BLaER1 treated with 17β-estradiol and CSF1 and Interleukin-3, amounts not matched to agents 10 nM and 100 nM (cell line): ENCODE results near the gene GNB1L.

ENCODE experiments used
- H3K27ac ChIP-seq, 11 experiments: shearing (Covaris generic); formaldehyde crosslinking; 2 replicates each; pipeline ENCODE4 v1.8.1; 2022
- H3K27me3 ChIP-seq, 11 experiments: shearing (Covaris generic); formaldehyde crosslinking; 2 replicates each; pipeline ENCODE4 v1.8.1; 2022
- H3K36me3 ChIP-seq, 11 experiments: shearing (Covaris generic); formaldehyde crosslinking; 2 replicates each; pipeline ENCODE4 v1.8.1; 2022
- H3K4me1 ChIP-seq, 10 experiments: shearing (Covaris generic); formaldehyde crosslinking; 2 replicates each; pipeline ENCODE4 v1.8.1; 2022
- H3K4me2 ChIP-seq, 11 experiments: shearing (Covaris generic); formaldehyde crosslinking; 2 replicates each; pipeline ENCODE4 v1.8.1; 2022
- H3K4me3 ChIP-seq, 10 experiments: shearing (Covaris generic); formaldehyde crosslinking; 2 replicates each; pipeline ENCODE4 v1.8.1; 2022
- H3K9ac ChIP-seq, 11 experiments: shearing (Covaris generic); formaldehyde crosslinking; 2 replicates each; pipeline ENCODE4 v1.8.1; 2022
- H3K9me3 ChIP-seq, 11 experiments: shearing (Covaris generic); formaldehyde crosslinking; replicated peaks in 1 of 11; 2 replicates each; pipeline ENCODE4 v1.8.1; 2022
- H4K20me1 ChIP-seq, 11 experiments: shearing (Covaris generic); formaldehyde crosslinking; 2 replicates each; pipeline ENCODE4 v1.8.1; 2022
- Cebpa-rat ChIP-seq, 11 experiments: shearing (Covaris generic); IDR thresholded peaks; 2 replicates each; pipeline ENCODE4 v1.8.1; 2022

GNB1L gene

DNA sequence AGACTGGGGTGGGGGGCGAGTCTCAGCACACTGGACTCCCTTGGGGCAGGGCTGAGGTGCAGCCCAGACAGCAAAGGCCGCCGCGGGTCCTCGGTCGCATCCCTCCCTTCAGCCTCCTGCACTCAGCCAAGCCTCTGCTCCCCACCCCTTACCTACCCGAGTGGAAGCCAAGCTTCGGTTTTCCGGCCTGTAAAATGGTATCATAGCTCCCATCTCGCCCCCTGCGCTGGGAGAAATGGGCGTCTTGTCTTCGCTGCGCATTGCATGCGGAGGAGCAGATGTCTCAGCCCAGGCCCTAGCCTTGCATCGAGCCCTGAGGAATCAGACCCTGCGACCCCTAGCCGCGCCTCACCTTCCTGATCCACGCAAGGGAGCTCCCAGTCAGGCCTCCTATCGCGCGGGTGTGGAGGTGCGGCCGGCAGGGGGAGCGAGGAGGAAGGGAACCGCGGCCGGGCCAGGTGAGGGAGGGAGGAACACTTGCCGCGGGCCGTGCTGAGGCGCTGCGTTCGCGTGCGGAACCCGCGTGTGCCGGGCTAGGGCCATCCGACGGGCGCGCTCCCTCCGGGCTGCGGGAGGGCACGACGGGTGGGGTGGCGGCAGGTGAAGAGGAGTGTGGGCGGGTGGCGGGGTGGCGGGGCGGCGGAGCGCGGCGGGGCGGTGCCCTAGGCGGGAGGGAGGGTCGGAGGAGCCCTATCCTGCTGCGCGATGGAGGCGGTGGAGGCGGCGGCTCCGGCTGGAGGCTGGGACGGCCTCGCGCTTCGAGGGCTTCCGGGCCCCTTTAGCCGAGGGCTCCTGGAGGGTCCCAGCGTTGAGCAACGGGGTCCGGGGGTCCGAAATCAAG, 98.2 kb downstream of the GNB1L start:
- Histone ChIP-seq H3K4me2 (peak overlapping the region; percentile 47 to 91 (median 64)), H3K27ac (no peak overlapping the region), H3K4me1 (peaks cover 7 to 31% (median 22%) of the 10 kb centered on the region in 10 experiments; a peak in 18 of 20 replicates), H3K27me3 (peaks cover 99 to 100% (median 100%) of the 10 kb centered on the region in 11 experiments), H4K20me1 (peaks cover 0 to 90% (median 64%) of the 10 kb centered on the region in 11 experiments; a peak in 17 of 22 replicates), H3K9me3 (no peaks in the 10 kb centered on the region), H3K9ac (no peak overlapping the region), H3K36me3 (no peaks in the 10 kb centered on the region), H3K4me3 (peak overlapping the region in 8 of 10 experiments; percentile 18 to 51 (median 34); a peak in 11 of 20 replicates)
- no peak for TF ChIP-seq Cebpa-rat (IDR thresholded peaks at IDR 0.05)

- Histone ChIP-seq H3K4me2 (peak overlapping the region in 8 of 11 experiments; percentile 47 to 87 (median 64); a peak in 9 of 22 replicates), H4K20me1 (peaks cover 0 to 89% (median 60%) of the 10 kb centered on the region in 11 experiments; a peak in 17 of 22 replicates), H3K9ac (no peak overlapping the region), H3K9me3 (no peaks in the 10 kb centered on the region), H3K4me1 (peaks cover 7 to 25% (median 19%) of the 10 kb centered on the region in 10 experiments; a peak in 18 of 20 replicates), H3K36me3 (no peaks in the 10 kb centered on the region), H3K27ac (no peak overlapping the region), H3K27me3 (peaks cover 97 to 100% (median 100%) of the 10 kb centered on the region in 11 experiments), H3K4me3 (peak overlapping the region in 1 of 10 experiments; percentile 38; a peak in 1 of 20 replicates)
- no peak for TF ChIP-seq Cebpa-rat (IDR thresholded peaks at IDR 0.05)
Observed at GRCh38 chr22:19755722-19756287, 98.9 kb downstream of the GNB1L start.

DNA sequence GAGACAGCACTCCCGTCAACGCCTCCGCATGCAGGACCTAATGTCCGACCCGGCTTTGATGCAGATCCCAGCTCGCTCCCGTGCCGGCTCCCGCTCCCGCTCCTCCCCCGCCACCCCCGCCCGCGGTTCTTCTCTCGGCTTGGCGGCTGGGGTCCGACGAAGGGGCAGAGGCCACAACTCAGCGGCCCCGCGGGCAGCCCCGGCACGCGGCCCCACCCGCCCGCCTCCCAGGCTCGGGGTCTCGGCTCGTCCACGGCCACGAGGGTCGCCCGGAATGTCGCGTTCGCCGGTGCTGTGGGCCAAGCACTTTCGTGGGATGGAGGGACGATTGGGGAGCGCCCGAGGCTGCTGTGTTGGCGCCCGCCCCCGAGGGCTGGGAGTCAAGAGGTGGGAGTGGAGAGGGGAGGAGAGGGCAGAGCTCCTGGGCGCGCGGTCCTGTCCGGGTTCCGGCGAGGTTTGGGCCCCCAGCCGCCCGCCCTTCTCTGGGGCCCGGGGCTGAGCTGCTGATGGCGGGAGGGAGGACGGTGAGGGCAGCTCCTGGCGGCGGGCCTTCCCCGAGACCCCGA, 99.4 kb downstream of the GNB1L start:
- H3K4me2 ChIP-seq, result no peak overlapping the region
- no peak overlapping the region for H3K9ac ChIP-seq
- no peak overlapping the region for H3K27ac ChIP-seq
- no peak for TF ChIP-seq Cebpa-rat (IDR thresholded peaks at IDR 0.05)
- H3K4me3 ChIP-seq, result no peak overlapping the region
- H3K9me3 ChIP-seq, result no peaks in the 10 kb centered on the region
- H3K27me3 ChIP-seq, result peaks cover 92 to 98% (median 96%) of the 10 kb centered on the region in 11 experiments
- peaks cover 7 to 25% (median 19%) of the 10 kb centered on the region in 10 experiments; a peak in 18 of 20 replicates for H3K4me1 ChIP-seq
- H4K20me1 ChIP-seq, result peaks cover 0 to 89% (median 60%) of the 10 kb centered on the region in 11 experiments; a peak in 17 of 22 replicates
- H3K36me3 ChIP-seq, result no peaks in the 10 kb centered on the region

DNA sequence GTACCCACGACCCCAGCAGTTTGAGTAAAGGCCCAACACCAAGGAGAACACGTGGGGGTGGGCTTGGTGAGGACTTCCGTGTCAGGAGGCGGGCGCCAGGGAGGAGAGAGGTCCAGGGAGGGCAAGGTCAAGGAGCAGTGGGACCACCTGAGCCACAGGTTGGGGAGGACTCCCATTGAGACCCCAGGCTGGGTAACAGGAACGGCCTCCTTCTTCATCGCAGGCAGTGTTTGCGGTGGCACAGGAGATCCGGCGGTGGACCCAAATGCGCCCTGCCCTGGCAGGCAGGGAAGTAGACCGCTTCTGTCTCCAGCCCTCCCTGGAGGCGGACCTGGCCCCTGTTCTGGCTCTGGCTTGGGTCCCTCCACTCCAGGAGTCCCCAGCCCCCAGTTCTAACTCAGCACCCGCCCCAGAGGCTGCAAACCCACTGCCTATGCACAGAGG, 100.0 kb downstream of the GNB1L start:
- no peaks in the 10 kb centered on the region for H3K36me3 ChIP-seq
- TF ChIP-seq Cebpa-rat (IDR thresholded peaks at IDR 0.05), result no peak
- H4K20me1 ChIP-seq, result peaks cover 0 to 88% (median 56%) of the 10 kb centered on the region in 11 experiments; a peak in 17 of 22 replicates
- H3K4me3 ChIP-seq, result no peak overlapping the region
- H3K9me3 ChIP-seq, result no peaks in the 10 kb centered on the region
- peaks cover 7 to 23% (median 19%) of the 10 kb centered on the region in 10 experiments; a peak in 18 of 20 replicates for H3K4me1 ChIP-seq
- no peak overlapping the region for H3K27ac ChIP-seq
- H3K27me3 ChIP-seq, result peaks cover 87 to 98% (median 96%) of the 10 kb centered on the region in 11 experiments
- no peak overlapping the region for H3K4me2 ChIP-seq
- no peak overlapping the region for H3K9ac ChIP-seq

DNA sequence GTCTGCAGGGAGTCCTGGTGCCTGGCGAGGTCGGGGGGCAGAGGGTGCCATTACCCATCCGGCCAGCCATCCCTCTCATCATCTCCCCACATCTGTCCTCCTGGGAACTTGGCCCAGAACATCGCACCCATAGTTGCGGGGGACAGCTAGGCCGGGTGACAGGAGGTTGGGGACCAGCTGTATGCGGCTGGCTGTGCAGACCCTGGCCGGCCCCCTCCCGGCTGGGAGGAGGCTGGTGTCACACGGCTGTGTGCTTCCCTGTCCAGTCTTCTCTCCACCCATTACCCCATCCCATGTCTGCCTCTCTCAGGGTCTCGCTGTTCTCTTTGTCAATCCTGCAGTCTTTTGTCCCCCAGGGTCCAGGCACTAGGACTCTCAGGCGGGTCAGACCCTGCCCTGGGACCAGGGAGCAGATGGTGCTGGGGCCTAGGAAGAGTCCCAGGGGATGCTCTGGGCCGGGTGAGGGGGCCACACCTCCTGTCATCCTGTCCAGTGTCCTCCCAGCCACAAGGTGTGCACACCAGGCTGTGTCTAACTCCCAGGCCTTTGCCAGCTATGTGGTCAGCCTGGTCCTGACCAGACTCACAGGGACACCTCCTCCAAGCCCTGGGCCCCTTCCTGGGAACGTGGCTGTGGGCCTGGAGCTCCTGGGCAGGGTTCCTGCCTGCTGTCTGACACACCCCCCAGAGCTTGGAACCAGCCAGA, 100.5 kb downstream of the GNB1L start:
- no peaks in the 10 kb centered on the region for H3K36me3 ChIP-seq
- H3K27me3 ChIP-seq, result peaks cover 81 to 98% (median 96%) of the 10 kb centered on the region in 11 experiments
- H3K27ac ChIP-seq, result no peak overlapping the region
- no peaks in the 10 kb centered on the region for H3K9me3 ChIP-seq
- no peak overlapping the region for H3K9ac ChIP-seq
- H3K4me3 ChIP-seq, result no peak overlapping the region
- TF ChIP-seq Cebpa-rat (IDR thresholded peaks at IDR 0.05), result no peak
- H4K20me1 ChIP-seq, result peaks cover 0 to 88% (median 50%) of the 10 kb centered on the region in 11 experiments; a peak in 17 of 22 replicates
- peaks cover 7 to 23% (median 17%) of the 10 kb centered on the region in 10 experiments; a peak in 18 of 20 replicates for H3K4me1 ChIP-seq
- H3K4me2 ChIP-seq, result no peak overlapping the region

DNA sequence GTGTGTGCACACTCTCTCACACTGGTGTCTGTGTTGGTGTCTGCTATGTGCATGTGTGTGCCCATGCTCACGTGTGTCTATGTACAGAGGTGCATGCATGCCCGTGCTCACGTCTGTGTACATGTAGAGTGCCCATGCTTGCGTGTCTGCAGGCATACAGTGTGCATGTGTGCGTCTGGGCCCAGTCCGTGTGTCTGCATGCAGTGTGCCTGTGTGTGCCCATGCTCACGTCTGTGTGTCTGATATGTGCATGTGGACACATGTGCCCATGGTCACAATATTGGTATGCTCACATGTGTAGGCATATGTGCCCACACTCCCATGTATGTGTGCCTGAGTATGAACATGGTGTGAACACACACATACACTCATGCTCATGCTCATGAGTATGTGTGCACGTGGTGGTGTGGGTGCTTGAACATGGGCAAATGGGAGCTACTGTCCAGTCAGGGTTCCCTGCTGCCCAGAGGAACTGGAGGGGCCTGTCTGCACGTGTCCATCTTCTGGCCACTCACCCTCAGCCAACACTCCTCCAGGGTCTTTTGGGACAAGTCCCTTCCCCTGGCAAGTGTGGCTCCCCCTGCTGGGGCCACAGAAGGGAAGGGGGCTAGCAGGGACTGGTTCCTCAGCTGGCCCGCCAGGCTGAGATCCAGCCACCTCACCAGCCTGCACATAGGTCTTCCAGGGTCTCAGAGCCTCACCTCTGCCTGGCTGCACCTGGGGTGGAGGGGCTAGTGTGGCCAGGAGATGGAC, 101.4 kb downstream of the GNB1L start:
- Histone ChIP-seq H3K36me3 (no peaks in the 10 kb centered on the region), H3K27me3 (peaks cover 76 to 98% (median 93%) of the 10 kb centered on the region in 11 experiments), H3K9ac (no peak overlapping the region), H3K9me3 (no peaks in the 10 kb centered on the region), H3K4me3 (no peak overlapping the region), H3K27ac (no peak overlapping the region), H3K4me2 (no peak overlapping the region), H3K4me1 (peaks cover 8 to 29% (median 20%) of the 10 kb centered on the region in 10 experiments; a peak in 18 of 20 replicates), H4K20me1 (peaks cover 0 to 80% (median 41%) of the 10 kb centered on the region in 11 experiments; a peak in 17 of 22 replicates)
- no peak for TF ChIP-seq Cebpa-rat (IDR thresholded peaks at IDR 0.05)

DNA sequence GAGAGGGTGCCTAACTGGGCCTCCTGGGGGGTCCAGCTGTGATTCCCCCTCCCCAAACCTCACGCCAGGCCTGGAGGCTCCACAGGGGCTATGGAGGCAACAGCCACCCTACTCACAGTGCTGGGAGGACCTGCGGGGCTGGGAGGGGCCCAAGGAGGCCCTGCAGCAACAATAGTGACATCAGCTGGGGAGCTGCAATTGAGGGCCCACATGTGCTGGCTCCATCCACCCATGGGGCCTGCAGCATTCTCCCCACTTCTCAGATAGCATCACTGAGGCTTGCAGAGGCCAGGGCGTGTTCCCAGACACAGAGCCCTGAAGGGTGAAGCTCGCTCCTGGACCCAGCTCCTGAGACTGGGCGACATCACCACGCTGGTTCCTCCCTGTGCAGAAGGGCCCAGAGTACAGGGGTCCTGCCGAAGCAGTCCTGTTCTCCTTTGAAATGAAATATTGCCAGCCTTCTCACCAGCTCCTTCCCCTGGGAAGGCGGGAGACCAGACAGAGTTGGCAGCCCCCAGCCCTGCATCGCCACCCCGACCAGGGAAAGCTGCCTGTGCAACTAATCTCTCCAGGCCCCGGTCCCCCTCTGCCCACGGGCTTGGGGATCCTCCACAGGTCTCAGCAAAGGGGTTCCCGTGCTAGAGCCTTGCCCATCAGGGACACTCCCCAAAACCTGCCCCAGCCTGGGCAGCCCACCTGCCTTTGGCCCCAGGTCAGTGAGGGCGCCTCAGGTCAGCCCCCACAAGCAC, 103.0 kb downstream of the GNB1L start:
- no peaks in the 10 kb centered on the region for H3K9me3 ChIP-seq
- no peak overlapping the region for H3K4me3 ChIP-seq
- H3K27me3 ChIP-seq, result peaks cover 60 to 87% (median 77%) of the 10 kb centered on the region in 11 experiments
- H4K20me1 ChIP-seq, result peaks cover 0 to 73% (median 27%) of the 10 kb centered on the region in 11 experiments; a peak in 16 of 22 replicates
- H3K27ac ChIP-seq, result no peak overlapping the region
- H3K9ac ChIP-seq, result no peak overlapping the region
- H3K36me3 ChIP-seq, result no peaks in the 10 kb centered on the region
- TF ChIP-seq Cebpa-rat (IDR thresholded peaks at IDR 0.05), result no peak
- H3K4me1 ChIP-seq, result peaks cover 0 to 15% (median 9%) of the 10 kb centered on the region in 10 experiments; a peak in 11 of 20 replicates
- H3K4me2 ChIP-seq, result no peak overlapping the region
